LHCN-M2 (cell line): ENCODE data around the gene PHF21A. TPM values are rescaled to one million over a fixed set of nuclear protein-coding genes. Genes with fewer than 3 reads are reported as not detected.
"Not testable (repeated sequence)": the region's sequence is repeated elsewhere in the genome, so short reads cannot be mapped to it uniquely, and the experiment has no call there.

Source experiments
- DNase-seq: peaks from one replicate; pipeline ENCODE4 v3.0.0-alpha.2; 2012; ENCODE audit warnings: low read depth
- total RNA-seq: library from RNA; depleted of rRNA; stranded (reverse); fragments of >200 nt; gene quantifications from 2 replicates; pipeline ENCODE4 v1.2.3, GENCODE V29; 2014

Gene PHF21A
- total RNA-seq, 1 experiment from 2014 or later = 10.7 TPM

GRCh38 chr11:45921561-45922424, 199.5 kb downstream of the PHF21A start:
- DNase-seq = no peak

- DNase-seq = no peak
Measured at GRCh38 chr11:45920531-45921477, 200.4 kb downstream of the PHF21A start.

GRCh38 chr11:45919806-45920530, 201.3 kb downstream of the PHF21A start:
- DNase-seq = no peak

GRCh38 chr11:45918962-45919675, 202.1 kb downstream of the PHF21A start:
- no peak for DNase-seq

GRCh38 chr11:45918331-45918941, 202.8 kb downstream of the PHF21A start:
- peak; percentile 53 for DNase-seq

GRCh38 chr11:45917623-45918330, 203.5 kb downstream of the PHF21A start, which contains the start of gene PEX16:
Gene PEX16, minus strand, starts transcription at chr11:45917877. Its CDS starts 66 bp downstream, at chr11:45917811.
- DNase-seq = peak; percentile 98

GRCh38 chr11:45917286-45917622, 204.0 kb downstream of the PHF21A start:
- DNase-seq = no peak

GRCh38 chr11:45915446-45915845, 205.8 kb downstream of the PHF21A start:
- no peak for DNase-seq

GRCh38 chr11:45913942-45914635, 207.2 kb downstream of the PHF21A start:
- no peak for DNase-seq

- no peak for DNase-seq
Measured at GRCh38 chr11:45913514-45913913, 207.7 kb downstream of the PHF21A start.

- no peak for DNase-seq
Measured at GRCh38 chr11:45910623-45911022, 210.6 kb downstream of the PHF21A start.

GRCh38 chr11:45909594-45910475, 211.4 kb downstream of the PHF21A start:
- DNase-seq = no peak

GRCh38 chr11:45907911-45908370, 213.3 kb downstream of the PHF21A start:
- no peak for DNase-seq

GRCh38 chr11:45906965-45907611, 214.2 kb downstream of the PHF21A start, which contains the start of gene FREY1:
Gene FREY1, minus strand, starts transcription at chr11:45907271. Its CDS starts 26 bp downstream, at chr11:45907245.
- DNase-seq = no peak

- DNase-seq = no peak
Measured at GRCh38 chr11:45906096-45906682, 215.1 kb downstream of the PHF21A start.

- not testable (repeated sequence) for DNase-seq
Measured at GRCh38 chr11:45905576-45905975, 215.7 kb downstream of the PHF21A start.

GRCh38 chr11:45905095-45905494, 216.2 kb downstream of the PHF21A start:
- no peak for DNase-seq
